GM18909 (cell line): Measurements from ENCODE around the gene CAPG.
"Not testable (repeated sequence)": the region's sequence is repeated elsewhere in the genome, so short reads cannot be mapped to it uniquely, and the experiment has no call there.

Experiments
- ATAC-seq: cut with Tn5 transposase; IDR thresholded peaks from one replicate; pipeline ENCODE4 v1.9.1; 2021; ENCODE audit warnings: mild to moderate bottlenecking; ENCODE audit not compliant: unreplicated experiment, poor library complexity

CAPG gene

GRCh38 chr2:85422072-85422457 lies 11.9 kb upstream of the CAPG start:
- ATAC-seq = no peak

GRCh38 chr2:85421260-85422071 lies 11.3 kb upstream of the CAPG start:
- no peak for ATAC-seq

GRCh38 chr2:85420536-85421259 lies 10.5 kb upstream of the CAPG start:
- peak; percentile 70 for ATAC-seq

GRCh38 chr2:85419009-85419675 lies 9.0 kb upstream of the CAPG start:
- ATAC-seq = peak; percentile 5

- ATAC-seq = peak; percentile 84
These were observed 8.2 kb upstream of the CAPG start, which contains the start of gene SH2D6 for GRCh38 chr2:85418132-85419008. SH2D6 (plus strand) TSS chr2:85418714; CDS start chr2:85429466, 10,752 bp downstream.

GRCh38 chr2:85415980-85416650 lies 5.9 kb upstream of the CAPG start:
- ATAC-seq = no peak

- no peak for ATAC-seq
These were observed 4.8 kb upstream of the CAPG start for GRCh38 chr2:85414761-85415553.

GRCh38 chr2:85414421-85414759 lies 4.2 kb upstream of the CAPG start:
- not testable (repeated sequence) for ATAC-seq

- ATAC-seq = no peak
These were observed 3.6 kb upstream of the CAPG start for GRCh38 chr2:85413592-85414420.

GRCh38 chr2:85411405-85411748 lies 1.2 kb upstream of the CAPG start:
- ATAC-seq = no peak

- ATAC-seq = no peak
These were observed 628 bp upstream of the CAPG start for GRCh38 chr2:85410584-85411404.

GRCh38 chr2:85405201-85406059 lies 4.7 kb downstream of the CAPG start:
- peak; percentile 69 for ATAC-seq

GRCh38 chr2:85401844-85402243 lies 8.3 kb downstream of the CAPG start:
- ATAC-seq = no peak

GRCh38 chr2:85401464-85401805 lies 8.7 kb downstream of the CAPG start:
- no peak for ATAC-seq

- no peak for ATAC-seq
These were observed 9.4 kb downstream of the CAPG start for GRCh38 chr2:85400541-85401463.
